Skeletal muscle satellite cell (primary cell): ENCODE data around the gene FIGN.

Experiments used
- H3K27me3 ChIP-seq: 2 replicates; pipeline ENCODE4 v1.7.0; 2013; ENCODE audit warnings: low read length; ENCODE audit not compliant: control insufficient read depth, insufficient read depth
- H3K36me3 ChIP-seq: 2 replicates; pipeline ENCODE4 v1.7.0; 2013; ENCODE audit warnings: mild to moderate bottlenecking, control low read depth, low read length; ENCODE audit not compliant: insufficient read depth
- H3K4me1 ChIP-seq: 2 replicates; pipeline ENCODE4 v1.7.0; 2013; ENCODE audit warnings: low read length; ENCODE audit not compliant: control insufficient read depth, insufficient read depth
- H3K4me2 ChIP-seq: 2 replicates; pipeline ENCODE4 v1.7.0; 2013; ENCODE audit warnings: mild to moderate bottlenecking, low read length
- H3K4me3 ChIP-seq: 2 replicates; pipeline ENCODE4 v1.7.0; 2013; ENCODE audit warnings: low read length
- H3K9ac ChIP-seq: 2 replicates; pipeline ENCODE4 v1.7.0; 2013; ENCODE audit warnings: mild to moderate bottlenecking, low read depth, low read length, moderate library complexity
- H3K9me3 ChIP-seq: replicated peaks from 2 replicates; pipeline ENCODE4 v1.7.0; 2013; ENCODE audit warnings: mild to moderate bottlenecking, control low read depth, low read length

Gene FIGN

DNA sequence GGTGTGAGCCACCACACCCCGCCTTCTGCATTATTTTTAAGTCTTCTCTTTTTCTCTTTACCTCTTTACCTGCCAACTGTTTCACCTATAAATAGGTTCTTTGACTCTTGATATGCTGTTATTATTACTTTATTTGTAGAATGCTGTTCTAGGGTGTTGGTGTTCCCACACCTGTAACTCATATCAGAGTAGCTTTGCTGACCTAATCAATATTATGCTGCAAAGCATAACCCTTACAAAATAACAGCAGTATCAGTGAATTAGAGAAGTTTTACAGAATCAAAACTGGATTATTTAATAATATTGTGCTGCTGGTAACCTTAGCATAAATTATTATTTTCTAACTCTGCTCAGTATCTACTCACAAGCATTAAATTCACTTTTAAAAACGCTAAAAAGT, 161.5 kb downstream of the FIGN start:
- no peak overlapping the region for H3K4me2 ChIP-seq
- H3K4me3 ChIP-seq = no peak overlapping the region
- H3K9me3 ChIP-seq = no peaks in the 10 kb centered on the region
- H3K27me3 ChIP-seq = no peaks in the 10 kb centered on the region
- no peak overlapping the region for H3K9ac ChIP-seq
- no peaks in the 10 kb centered on the region for H3K4me1 ChIP-seq
- H3K36me3 ChIP-seq = no peaks in the 10 kb centered on the region

DNA sequence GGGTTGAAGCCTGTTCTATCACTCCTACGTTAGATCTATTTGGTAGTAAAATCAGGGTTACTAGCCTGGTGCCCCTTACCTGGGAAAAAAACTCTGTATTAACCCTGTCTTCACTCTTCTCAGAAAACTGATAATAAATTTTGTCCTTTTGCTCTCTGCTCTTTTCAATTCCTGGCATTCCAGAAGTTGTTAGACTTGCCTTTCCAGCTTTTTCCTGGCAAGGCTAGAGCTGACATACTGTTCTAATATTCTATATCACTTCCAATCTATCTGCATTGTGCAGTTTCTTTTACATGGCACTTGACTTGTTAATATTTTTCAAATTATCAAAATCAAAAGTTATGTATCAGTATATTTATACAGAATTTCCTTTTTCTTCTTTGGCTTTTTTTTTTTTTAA, 162.2 kb downstream of the FIGN start:
- Histone ChIP-seq H3K4me1 (no peaks in the 10 kb centered on the region), H3K4me2 (no peak overlapping the region), H3K9ac (no peak overlapping the region), H3K27me3 (no peaks in the 10 kb centered on the region), H3K36me3 (no peaks in the 10 kb centered on the region), H3K9me3 (no peaks in the 10 kb centered on the region), H3K4me3 (no peak overlapping the region)

DNA sequence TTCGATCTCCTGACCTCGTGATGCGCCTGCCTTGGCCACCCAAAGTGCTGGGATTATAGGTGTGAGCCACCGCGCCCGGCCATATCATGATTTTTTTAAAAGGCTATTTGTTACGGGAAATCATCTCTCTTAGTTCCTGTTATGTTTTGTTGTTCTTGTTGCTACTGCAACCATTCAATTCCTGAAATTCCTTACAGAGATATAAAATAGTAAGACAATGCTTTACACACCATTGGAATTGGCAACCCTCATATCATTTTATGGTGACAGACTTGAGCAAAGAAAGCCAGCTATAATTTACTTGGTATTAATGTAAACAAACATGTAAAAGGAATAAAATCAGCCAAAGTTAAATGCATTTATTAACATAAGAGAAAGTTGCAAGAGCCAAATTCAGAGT, 163.0 kb downstream of the FIGN start:
- Histone ChIP-seq H3K9ac (no peak overlapping the region), H3K4me2 (no peak overlapping the region), H3K9me3 (no peaks in the 10 kb centered on the region), H3K4me1 (no peaks in the 10 kb centered on the region), H3K4me3 (no peak overlapping the region), H3K27me3 (no peaks in the 10 kb centered on the region), H3K36me3 (no peaks in the 10 kb centered on the region)

- H3K9me3 ChIP-seq = no peaks in the 10 kb centered on the region
- no peaks in the 10 kb centered on the region for H3K36me3 ChIP-seq
Measured at GRCh38 chr2:163571423-163572102, 164.2 kb downstream of the FIGN start.

GRCh38 chr2:163570391-163570790, 165.4 kb downstream of the FIGN start:
- Histone ChIP-seq H3K27me3 (no peaks in the 10 kb centered on the region), H3K4me3 (no peak overlapping the region), H3K9me3 (no peaks in the 10 kb centered on the region), H3K4me2 (no peak overlapping the region), H3K9ac (no peak overlapping the region), H3K36me3 (no peaks in the 10 kb centered on the region), H3K4me1 (no peaks in the 10 kb centered on the region)

More at GRCh38 chr2:163571423-163572102, 164.2 kb downstream of the FIGN start:
- H3K27me3 ChIP-seq = no peaks in the 10 kb centered on the region
- no peak overlapping the region for H3K4me3 ChIP-seq
- no peak overlapping the region for H3K9ac ChIP-seq
- H3K4me1 ChIP-seq = no peaks in the 10 kb centered on the region
- no peak overlapping the region for H3K4me2 ChIP-seq

DNA sequence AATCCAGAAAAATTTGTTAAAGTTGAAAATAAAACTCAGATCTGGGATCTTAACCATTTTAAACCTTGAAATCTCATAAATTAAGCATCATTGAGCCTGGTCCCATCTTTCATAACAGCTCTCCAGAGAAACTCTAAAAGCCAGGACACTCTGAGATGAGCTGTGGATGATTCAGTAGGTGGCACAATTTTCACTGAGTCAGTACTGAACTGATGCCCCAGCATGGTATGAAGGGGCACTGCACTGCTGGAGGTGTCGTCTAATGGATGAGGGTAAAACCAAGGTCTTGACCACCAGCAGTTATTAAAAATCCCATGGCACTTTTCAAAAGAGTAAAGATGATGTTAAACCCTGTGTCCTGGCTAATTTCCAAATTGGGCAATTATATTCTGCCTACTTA, 170.6 kb downstream of the FIGN start:
- no peaks in the 10 kb centered on the region for H3K4me1 ChIP-seq
- H3K9ac ChIP-seq = no peak overlapping the region
- no peaks in the 10 kb centered on the region for H3K36me3 ChIP-seq
- no peaks in the 10 kb centered on the region for H3K27me3 ChIP-seq
- no peaks in the 10 kb centered on the region for H3K9me3 ChIP-seq
- no peak overlapping the region for H3K4me3 ChIP-seq
- H3K4me2 ChIP-seq = no peak overlapping the region

DNA sequence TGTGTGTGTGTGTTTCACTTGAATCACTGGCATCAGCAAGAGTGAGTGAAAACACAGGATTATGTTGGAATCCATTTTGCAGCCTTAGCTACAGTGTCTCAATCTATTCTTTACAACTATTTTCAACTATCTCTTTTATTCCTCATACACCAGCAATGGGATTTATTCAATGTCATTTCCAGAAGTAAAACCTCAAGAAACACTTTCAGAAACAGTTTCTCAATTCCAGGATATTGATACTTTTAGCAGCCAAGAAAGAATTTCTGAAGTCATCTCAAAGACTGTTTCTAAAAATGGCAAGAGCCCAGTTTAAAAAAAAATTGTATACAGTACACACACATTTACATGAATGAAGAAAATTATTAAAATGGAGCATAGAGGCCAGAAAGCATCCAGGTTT, 171.6 kb downstream of the FIGN start:
- no peaks in the 10 kb centered on the region for H3K27me3 ChIP-seq
- H3K9me3 ChIP-seq = no peaks in the 10 kb centered on the region
- H3K36me3 ChIP-seq = no peaks in the 10 kb centered on the region
- H3K4me3 ChIP-seq = no peak overlapping the region
- H3K9ac ChIP-seq = no peak overlapping the region
- no peaks in the 10 kb centered on the region for H3K4me1 ChIP-seq
- no peak overlapping the region for H3K4me2 ChIP-seq

DNA sequence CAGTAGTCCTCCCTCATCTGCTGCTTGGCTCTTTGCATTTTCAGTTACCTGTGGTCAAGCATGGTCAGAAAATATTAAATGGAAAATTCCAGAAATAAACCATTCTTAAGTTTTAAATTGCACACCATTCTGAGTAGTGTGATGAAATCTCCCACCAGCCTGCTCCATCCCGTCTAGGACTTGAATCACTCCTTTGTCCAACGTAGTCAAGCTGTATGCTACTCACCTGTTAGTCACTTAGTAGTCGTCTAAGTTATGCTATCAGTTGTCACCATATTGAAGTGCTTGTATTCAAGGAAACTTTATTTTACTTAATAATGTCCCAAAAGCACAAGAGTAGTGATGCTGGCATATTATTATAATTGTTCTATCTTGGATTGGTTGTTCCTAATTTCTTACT, 172.5 kb downstream of the FIGN start:
- no peaks in the 10 kb centered on the region for H3K4me1 ChIP-seq

GRCh38 chr2:163558251-163559021, 177.4 kb downstream of the FIGN start:
- no peak overlapping the region for H3K4me2 ChIP-seq
- no peaks in the 10 kb centered on the region for H3K36me3 ChIP-seq

More for the DNA sequence above, 172.5 kb downstream of the FIGN start:
- Histone ChIP-seq H3K4me3 (no peak overlapping the region), H3K4me2 (no peak overlapping the region), H3K27me3 (no peaks in the 10 kb centered on the region), H3K9ac (no peak overlapping the region), H3K9me3 (no peaks in the 10 kb centered on the region), H3K36me3 (no peaks in the 10 kb centered on the region)

GRCh38 chr2:163556511-163556910, 179.3 kb downstream of the FIGN start:
- no peak overlapping the region for H3K4me3 ChIP-seq
- no peaks in the 10 kb centered on the region for H3K36me3 ChIP-seq
- H3K4me1 ChIP-seq = peaks cover 3% of the 10 kb centered on the region
- no peaks in the 10 kb centered on the region for H3K27me3 ChIP-seq
- no peak overlapping the region for H3K4me2 ChIP-seq
- no peaks in the 10 kb centered on the region for H3K9me3 ChIP-seq
- H3K9ac ChIP-seq = no peak overlapping the region

More at GRCh38 chr2:163558251-163559021, 177.4 kb downstream of the FIGN start:
- Histone ChIP-seq H3K4me3 (no peak overlapping the region), H3K9me3 (no peaks in the 10 kb centered on the region), H3K27me3 (no peaks in the 10 kb centered on the region), H3K4me1 (no peaks in the 10 kb centered on the region), H3K9ac (no peak overlapping the region)

DNA sequence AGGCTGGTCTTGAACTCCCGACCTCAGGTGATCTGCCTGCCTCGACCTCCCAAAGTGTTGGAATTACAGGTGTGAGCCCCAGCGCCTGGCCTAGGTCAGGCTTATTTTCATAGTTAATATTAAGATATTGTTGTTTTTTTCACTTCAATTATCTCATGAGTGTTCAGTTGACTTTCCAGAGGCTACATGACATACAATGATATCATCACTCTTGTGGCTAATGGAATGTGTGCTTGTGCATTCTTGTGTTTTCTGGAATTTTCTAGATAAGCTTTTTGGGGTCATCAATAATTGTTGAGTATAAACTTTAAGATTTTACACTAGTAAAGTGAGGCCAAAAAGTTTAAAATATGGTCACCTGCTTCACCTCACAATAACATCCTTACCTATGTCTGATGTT, 180.9 kb downstream of the FIGN start:
- H3K36me3 ChIP-seq = no peaks in the 10 kb centered on the region
- H3K4me1 ChIP-seq = peaks cover 3% of the 10 kb centered on the region
- H3K4me2 ChIP-seq = no peak overlapping the region
- H3K4me3 ChIP-seq = no peak overlapping the region
- H3K27me3 ChIP-seq = no peaks in the 10 kb centered on the region
- no peak overlapping the region for H3K9ac ChIP-seq
- H3K9me3 ChIP-seq = no peaks in the 10 kb centered on the region

DNA sequence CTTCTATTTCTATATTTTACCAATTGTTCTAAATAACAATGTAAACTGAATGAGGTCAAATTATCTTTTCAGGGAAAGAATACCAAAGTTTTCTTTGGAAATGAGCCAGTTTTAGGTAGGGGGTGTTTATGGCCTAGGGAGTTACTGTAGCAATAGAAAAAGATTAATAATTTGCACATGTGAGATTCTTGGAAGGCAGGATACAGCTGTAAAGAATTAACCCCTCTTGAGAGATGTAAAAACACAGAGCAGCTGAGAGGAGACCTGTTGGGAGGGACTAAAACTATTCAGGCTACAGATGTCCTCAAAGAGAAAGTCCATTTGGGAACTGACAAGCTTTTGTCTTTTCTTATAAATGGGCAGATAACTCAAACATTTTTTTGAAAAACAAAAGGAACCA, 182.2 kb downstream of the FIGN start:
- H3K27me3 ChIP-seq = no peaks in the 10 kb centered on the region
- no peaks in the 10 kb centered on the region for H3K36me3 ChIP-seq
- H3K9ac ChIP-seq = no peak overlapping the region
- no peak overlapping the region for H3K4me2 ChIP-seq
- no peak overlapping the region for H3K4me3 ChIP-seq
- no peaks in the 10 kb centered on the region for H3K9me3 ChIP-seq
- H3K4me1 ChIP-seq = peaks cover 3% of the 10 kb centered on the region
